Neural progenitor cell (in vitro differentiated cells): ENCODE results near the gene AKAP6. TPM values are rescaled to one million over a fixed set of nuclear protein-coding genes. Genes with fewer than 3 reads are reported as not detected.
A peak's percentile ranks its signal among the peaks of the same experiment; 100 is the strongest.

Experiments
- DNase-seq: peaks from one replicate; pipeline ENCODE4 v3.0.0-alpha.2; 2016; ENCODE audit warnings: low spot score
- H2AFZ ChIP-seq: fragments of 200-600 bp; sonication (generic); replicated peaks from 2 replicates; pipeline ENCODE4 v1.6.1; 2016; ENCODE audit warnings: antibody characterized with exemption
- H3F3A ChIP-seq: fragments of 200-600 bp; sonication (generic); 2 replicates; pipeline ENCODE4 v1.6.1; 2016; ENCODE audit warnings: antibody characterized with exemption, low read depth
- H3K27ac ChIP-seq: fragments of 200-600 bp; sonication (generic); 2 replicates; pipeline ENCODE4 v1.5.1; 2016; ENCODE audit warnings: mild to moderate bottlenecking
- H3K27me3 ChIP-seq: fragments of 200-600 bp; sonication (generic); 2 replicates; pipeline ENCODE4 v1.6.1; 2016; ENCODE audit warnings: mild to moderate bottlenecking, moderate library complexity
- H3K36me3 ChIP-seq: fragments of 200-600 bp; sonication (generic); 2 replicates; pipeline ENCODE4 v1.5.1; 2016
- H3K4me1 ChIP-seq: fragments of 200-600 bp; sonication (generic); 2 replicates; pipeline ENCODE4 v1.6.1; 2016; ENCODE audit warnings: mixed run types
- H3K4me2 ChIP-seq: fragments of 200-600 bp; sonication (generic); 2 replicates; pipeline ENCODE4 v1.6.1; 2016
- H3K4me3 ChIP-seq: fragments of 200-600 bp; sonication (generic); 2 replicates; pipeline ENCODE4 v1.5.1; 2016
- H3K79me2 ChIP-seq: fragments of 200-600 bp; sonication (generic); 2 replicates; pipeline ENCODE4 v1.6.1; 2016; ENCODE audit warnings: low read depth
- H3K9ac ChIP-seq: fragments of 200-600 bp; sonication (generic); 2 replicates; pipeline ENCODE4 v1.6.1; 2016
- H3K9me3 ChIP-seq: fragments of 200-600 bp; sonication (generic); 2 replicates; pipeline ENCODE4 v1.5.1; 2016; ENCODE audit warnings: low read depth
- H4K20me1 ChIP-seq: fragments of 200-600 bp; sonication (generic); 2 replicates; pipeline ENCODE4 v1.6.1; 2016; ENCODE audit warnings: low read depth
- H3K27ac Mint-ChIP-seq: 3 replicates; pipeline ENCODE4 v1.8.0; 2021; ENCODE audit warnings: mixed read lengths
- H3K27me3 Mint-ChIP-seq: 2 replicates; pipeline ENCODE4 v1.8.0; 2022; ENCODE audit warnings: low read depth, mild to moderate bottlenecking, inconsistent platforms, moderate library complexity, mixed read lengths; ENCODE audit not compliant: insufficient read depth
- H3K36me3 Mint-ChIP-seq: 3 replicates; pipeline ENCODE4 v1.8.0; 2021; ENCODE audit warnings: mixed read lengths
- H3K4me1 Mint-ChIP-seq: 3 replicates; pipeline ENCODE4 v1.8.0; 2021; ENCODE audit warnings: mixed read lengths
- H3K4me3 Mint-ChIP-seq: 3 replicates; pipeline ENCODE4 v1.8.0; 2021; ENCODE audit warnings: mild to moderate bottlenecking, moderate library complexity, mixed read lengths
- H3K9me3 Mint-ChIP-seq: 3 replicates; pipeline ENCODE4 v1.8.0; 2020; ENCODE audit warnings: mixed read lengths
- CTCF ChIP-seq: fragments of 200-600 bp; sonication (generic); IDR thresholded peaks from 2 replicates; pipeline ENCODE4 v1.5.1; 2017; ENCODE audit warnings: antibody characterized with exemption, mild to moderate bottlenecking
- EZH2 ChIP-seq: fragments of 200-600 bp; sonication (generic); IDR thresholded peaks from 2 replicates; pipeline ENCODE4 v1.6.1; 2017; ENCODE audit warnings: antibody characterized with exemption, mild to moderate bottlenecking, moderate library complexity
- EZH2phosphoT487 ChIP-seq: fragments of 200-600 bp; sonication (generic); IDR thresholded peaks from 2 replicates; pipeline ENCODE4 v1.6.1; 2017; ENCODE audit warnings: antibody characterized with exemption
- total RNA-seq: library from RNA; depleted of rRNA; stranded (reverse); fragments of >200 nt; gene quantifications from 2 replicates; pipeline ENCODE4 v1.2.3, GENCODE V29; 2015; ENCODE audit warnings: low replicate concordance

The AKAP6 gene
- total RNA-seq, 1 donor from 2014 or later, result 3.7 TPM

- no peaks in the 10 kb centered on the region for H3K4me1 Mint-ChIP-seq
- H3K9me3 Mint-ChIP-seq, result peaks cover 2% of the 10 kb centered on the region
- no peak overlapping the region for H3K4me3 Mint-ChIP-seq
- no peaks in the 10 kb centered on the region for H3F3A ChIP-seq
- H3K9ac ChIP-seq, result no peak overlapping the region
- H3K27ac Mint-ChIP-seq, result no peak overlapping the region
- no peaks in the 10 kb centered on the region for H3K9me3 ChIP-seq
- no peaks in the 10 kb centered on the region for H3K4me1 ChIP-seq
- no peak overlapping the region for H2AFZ ChIP-seq
- TF ChIP-seq EZH2, result no peak
- no peak for TF ChIP-seq CTCF
- TF ChIP-seq EZH2phosphoT487, result no peak
- no peak overlapping the region for H3K27ac ChIP-seq
- H3K27me3 ChIP-seq, result no peaks in the 10 kb centered on the region
- no peak overlapping the region for H3K4me3 ChIP-seq
- no peaks in the 10 kb centered on the region for H4K20me1 ChIP-seq
- no peak for DNase-seq
- no peak overlapping the region for H3K4me2 ChIP-seq
- peaks cover 4% of the 10 kb centered on the region for H3K27me3 Mint-ChIP-seq
- H3K36me3 Mint-ChIP-seq, result no peaks in the 10 kb centered on the region
- no peaks in the 10 kb centered on the region for H3K79me2 ChIP-seq
- H3K36me3 ChIP-seq, result no peaks in the 10 kb centered on the region
Observed at GRCh38 chr14:32621585-32621984, 292.5 kb downstream of the AKAP6 start.

DNA sequence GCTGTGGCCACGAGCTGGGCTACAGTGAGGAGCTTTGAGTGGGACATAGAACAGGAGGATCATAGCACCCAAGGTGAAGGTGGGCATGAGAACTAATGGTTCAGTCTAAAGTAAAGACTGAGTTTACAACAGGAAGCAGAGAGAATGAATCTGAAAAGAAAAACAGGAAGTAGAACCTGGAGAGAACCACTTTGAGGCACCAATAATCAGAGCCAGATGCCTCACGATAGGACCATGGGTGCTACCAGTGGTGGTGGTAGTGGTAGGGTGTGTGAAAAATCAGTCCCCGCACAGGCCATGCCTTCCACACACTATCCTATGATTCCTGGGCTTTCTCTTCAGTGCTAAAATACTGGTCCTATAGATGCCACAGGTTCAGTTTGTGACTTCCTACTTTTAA, 293.6 kb downstream of the AKAP6 start:
- no peak overlapping the region for H3K4me3 Mint-ChIP-seq
- Histone ChIP-seq H3K4me2 (no peak overlapping the region), H3K79me2 (no peaks in the 10 kb centered on the region), H4K20me1 (no peaks in the 10 kb centered on the region), H3K9ac (no peak overlapping the region), H3K4me3 (no peak overlapping the region), H3K27me3 (no peaks in the 10 kb centered on the region), H2AFZ (no peak overlapping the region), H3K9me3 (no peaks in the 10 kb centered on the region), H3F3A (no peaks in the 10 kb centered on the region), H3K4me1 (peaks cover 8% of the 10 kb centered on the region), H3K27ac (no peak overlapping the region), H3K36me3 (no peaks in the 10 kb centered on the region)
- no peak for TF ChIP-seq CTCF
- no peak for TF ChIP-seq EZH2phosphoT487
- no peak for TF ChIP-seq EZH2
- no peak for DNase-seq
- peaks cover 4% of the 10 kb centered on the region for H3K27me3 Mint-ChIP-seq
- H3K36me3 Mint-ChIP-seq, result no peaks in the 10 kb centered on the region
- H3K4me1 Mint-ChIP-seq, result peaks cover 4% of the 10 kb centered on the region
- H3K9me3 Mint-ChIP-seq, result peaks cover 2% of the 10 kb centered on the region
- peak overlapping the region; percentile 52 for H3K27ac Mint-ChIP-seq

DNA sequence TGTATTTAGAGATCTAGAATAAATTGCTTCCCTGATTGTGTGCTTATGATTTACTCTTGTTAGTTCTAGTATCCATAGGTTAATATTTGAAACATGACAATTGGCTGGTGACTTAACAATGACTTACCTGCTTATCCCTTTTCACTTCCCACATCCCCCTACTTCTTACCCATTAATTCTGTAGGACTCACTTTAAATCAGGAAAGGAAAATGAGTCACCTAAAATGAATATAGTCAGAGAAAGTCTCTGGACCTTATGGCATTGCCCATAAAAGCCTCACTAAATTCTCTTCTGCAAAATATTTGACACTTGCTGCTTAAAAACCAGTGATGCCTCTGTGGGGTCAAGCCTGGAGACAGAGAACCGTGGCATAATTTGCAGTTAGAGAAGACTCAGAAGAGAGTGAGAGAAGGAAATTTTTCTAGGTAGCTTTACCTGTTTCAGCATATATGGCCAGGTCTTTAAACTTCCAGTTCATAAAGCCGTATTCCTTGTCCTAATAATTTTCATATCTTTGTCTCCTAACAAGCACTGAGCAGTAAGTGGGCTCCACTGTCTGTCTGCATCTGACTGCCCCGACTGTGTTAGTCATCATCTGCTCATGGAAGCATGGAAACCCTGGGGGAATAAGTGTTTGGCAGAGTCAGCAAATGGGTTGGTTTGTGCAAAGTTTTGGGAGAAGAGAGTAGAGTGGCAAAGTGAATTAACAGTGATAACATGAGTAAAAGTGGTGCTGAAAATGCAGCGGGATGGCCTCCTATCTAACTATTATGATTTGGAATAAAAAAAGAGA, 294.4 kb downstream of the AKAP6 start:
- H3K4me1 ChIP-seq, result peaks cover 15% of the 10 kb centered on the region
- no peaks in the 10 kb centered on the region for H4K20me1 ChIP-seq
- H3K36me3 ChIP-seq, result no peaks in the 10 kb centered on the region
- no peak overlapping the region for H3K4me3 ChIP-seq
- no peaks in the 10 kb centered on the region for H3F3A ChIP-seq
- no peaks in the 10 kb centered on the region for H3K9me3 ChIP-seq
- Mint-ChIP-seq H3K4me1 (peaks cover 7% of the 10 kb centered on the region), H3K36me3 (no peaks in the 10 kb centered on the region), H3K27ac (no peak overlapping the region), H3K27me3 (no peaks in the 10 kb centered on the region), H3K4me3 (no peak overlapping the region), H3K9me3 (no peaks in the 10 kb centered on the region)
- no peak for DNase-seq
- TF ChIP-seq CTCF (no peak), EZH2 (no peak), EZH2phosphoT487 (no peak)
- H3K27me3 ChIP-seq, result no peaks in the 10 kb centered on the region
- no peak overlapping the region for H3K27ac ChIP-seq
- H3K79me2 ChIP-seq, result no peaks in the 10 kb centered on the region
- no peak overlapping the region for H3K9ac ChIP-seq
- H3K4me2 ChIP-seq, result no peak overlapping the region
- no peak overlapping the region for H2AFZ ChIP-seq
